ENCODE measurements around the gene TXNDC2. TPM values are rescaled to one million over a fixed set of nuclear protein-coding genes. Genes with fewer than 3 reads are reported as not detected.

Gene TXNDC2
- total and polyA plus RNA-seq, 3 donors from 2014 or later: 15.3 to 212 (median 30.5) TPM

DNA sequence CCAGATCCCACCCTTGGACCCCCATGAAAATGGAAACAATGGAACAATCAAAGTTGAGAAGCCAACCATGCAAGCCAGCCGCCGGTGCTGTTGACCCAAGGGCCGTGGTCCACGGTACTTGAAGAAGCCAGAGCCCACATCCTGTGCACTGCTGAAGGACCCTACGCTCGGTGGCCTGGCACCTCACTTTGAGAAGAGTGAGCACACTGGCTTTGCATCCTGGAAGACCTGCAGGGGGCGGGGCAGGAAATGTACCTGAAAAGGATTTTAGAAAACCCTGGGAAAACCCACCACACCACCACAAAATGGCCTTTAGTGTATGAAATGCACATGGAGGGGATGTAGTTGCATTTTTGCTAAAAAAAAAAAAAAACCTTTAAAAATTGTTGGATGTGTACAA, 26.5 kb upstream of the TXNDC2 start:
- intact Hi-C loops (cut with DNase I; ENCODE audit: low total_unique reads): no loop called here
- Histone ChIP-seq H3K4me3 (no peak overlapping the region), H3K27me3 (no peaks in the 10 kb centered on the region), H3K27ac (no peak overlapping the region), H3K4me1 (peaks cover 19% of the 10 kb centered on the region), H3K9me3 (no peaks in the 10 kb centered on the region), H3K36me3 (ENCODE audit: low read depth, missing control alignments) (no peaks in the 10 kb centered on the region)
- 94 to 97% methylated on average over 7 of the region's 7 CpGs for WGBS, 2 donors
- TF ChIP-seq CTCF (IDR thresholded peaks at IDR 0.05) (no peak), POLR2A (IDR thresholded peaks at IDR 0.05) (no peak)
- DNase-seq: no peak

- H3K27ac ChIP-seq: no peak overlapping the region
- no peak for DNase-seq
- H3K36me3 ChIP-seq (ENCODE audit: low read depth, missing control alignments): no peaks in the 10 kb centered on the region
- peaks cover 11% of the 10 kb centered on the region for H3K4me1 ChIP-seq
- intact Hi-C loops (cut with DNase I; ENCODE audit: low total_unique reads): no loop called here
- H3K4me3 ChIP-seq: no peak overlapping the region
- H3K9me3 ChIP-seq: no peaks in the 10 kb centered on the region
- 47 to 73% methylated on average over 4 of the region's 4 CpGs for WGBS, 2 donors
- no peaks in the 10 kb centered on the region for H3K27me3 ChIP-seq
- TF ChIP-seq CTCF (IDR thresholded peaks at IDR 0.05): no peak
- no peak for TF ChIP-seq POLR2A (IDR thresholded peaks at IDR 0.05)
These were observed 25.1 kb upstream of the TXNDC2 start for GRCh38 chr18:9860682-9861081.

GRCh38 chr18:9861157-9861556, 24.6 kb upstream of the TXNDC2 start:
- Histone ChIP-seq H3K27me3 (no peaks in the 10 kb centered on the region), H3K4me1 (peaks cover 7% of the 10 kb centered on the region), H3K27ac (no peak overlapping the region), H3K4me3 (no peak overlapping the region), H3K36me3 (ENCODE audit: low read depth, missing control alignments) (no peaks in the 10 kb centered on the region), H3K9me3 (no peaks in the 10 kb centered on the region)
- intact Hi-C loops (cut with DNase I; ENCODE audit: low total_unique reads): no loop called here
- TF ChIP-seq POLR2A (IDR thresholded peaks at IDR 0.05) (no peak), CTCF (IDR thresholded peaks at IDR 0.05) (no peak)
- DNase-seq: no peak

GRCh38 chr18:9861933-9862332, 23.8 kb upstream of the TXNDC2 start:
- DNase-seq: no peak
- Histone ChIP-seq H3K9me3 (no peaks in the 10 kb centered on the region), H3K4me1 (no peaks in the 10 kb centered on the region), H3K27me3 (no peaks in the 10 kb centered on the region), H3K4me3 (no peak overlapping the region), H3K36me3 (ENCODE audit: low read depth, missing control alignments) (no peaks in the 10 kb centered on the region), H3K27ac (no peak overlapping the region)
- no peak for TF ChIP-seq POLR2A (IDR thresholded peaks at IDR 0.05)
- no peak for TF ChIP-seq CTCF (IDR thresholded peaks at IDR 0.05)
- 64 to 76% methylated on average over 4 of the region's 4 CpGs for WGBS, 2 donors
- intact Hi-C loops (cut with DNase I; ENCODE audit: low total_unique reads): no loop called here

DNA sequence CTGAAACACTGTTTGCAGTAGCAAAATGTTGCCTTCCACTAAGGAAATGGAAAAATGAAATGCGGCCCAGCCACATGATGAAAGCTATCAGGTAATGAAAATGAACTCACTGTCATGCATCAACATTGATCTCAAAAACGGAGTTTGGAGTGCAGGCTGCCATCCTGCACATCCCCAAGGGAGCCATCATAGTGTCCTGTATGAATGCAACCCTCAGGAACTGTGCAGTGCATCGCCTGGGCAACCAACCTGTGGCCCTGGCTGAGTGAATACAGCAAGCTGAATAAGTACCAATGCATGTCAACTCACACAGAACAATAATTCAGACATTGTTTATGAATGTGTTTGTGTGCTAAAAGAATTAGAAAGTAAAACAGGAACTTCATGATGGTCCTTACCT, 23.1 kb upstream of the TXNDC2 start:
- intact Hi-C loops (cut with DNase I; ENCODE audit: low total_unique reads): no loop called here
- H3K36me3 ChIP-seq (ENCODE audit: low read depth, missing control alignments): no peaks in the 10 kb centered on the region
- H3K9me3 ChIP-seq: no peaks in the 10 kb centered on the region
- no peak overlapping the region for H3K4me3 ChIP-seq
- WGBS, 2 donors: 58 to 72% methylated on average over 3 of the region's 3 CpGs
- TF ChIP-seq CTCF (IDR thresholded peaks at IDR 0.05) (no peak), POLR2A (IDR thresholded peaks at IDR 0.05) (no peak)
- no peak overlapping the region for H3K27ac ChIP-seq
- no peaks in the 10 kb centered on the region for H3K4me1 ChIP-seq
- no peaks in the 10 kb centered on the region for H3K27me3 ChIP-seq
- DNase-seq: no peak
